ENCODE data around the gene TSEN54.

The TSEN54 gene

GRCh38 chr17:75488693-75489510, 27.4 kb upstream of the TSEN54 start:
- no peak overlapping the region for H3K4me3 ChIP-seq (ENCODE audit: low read length)
- TF ChIP-seq, protein P1, sequence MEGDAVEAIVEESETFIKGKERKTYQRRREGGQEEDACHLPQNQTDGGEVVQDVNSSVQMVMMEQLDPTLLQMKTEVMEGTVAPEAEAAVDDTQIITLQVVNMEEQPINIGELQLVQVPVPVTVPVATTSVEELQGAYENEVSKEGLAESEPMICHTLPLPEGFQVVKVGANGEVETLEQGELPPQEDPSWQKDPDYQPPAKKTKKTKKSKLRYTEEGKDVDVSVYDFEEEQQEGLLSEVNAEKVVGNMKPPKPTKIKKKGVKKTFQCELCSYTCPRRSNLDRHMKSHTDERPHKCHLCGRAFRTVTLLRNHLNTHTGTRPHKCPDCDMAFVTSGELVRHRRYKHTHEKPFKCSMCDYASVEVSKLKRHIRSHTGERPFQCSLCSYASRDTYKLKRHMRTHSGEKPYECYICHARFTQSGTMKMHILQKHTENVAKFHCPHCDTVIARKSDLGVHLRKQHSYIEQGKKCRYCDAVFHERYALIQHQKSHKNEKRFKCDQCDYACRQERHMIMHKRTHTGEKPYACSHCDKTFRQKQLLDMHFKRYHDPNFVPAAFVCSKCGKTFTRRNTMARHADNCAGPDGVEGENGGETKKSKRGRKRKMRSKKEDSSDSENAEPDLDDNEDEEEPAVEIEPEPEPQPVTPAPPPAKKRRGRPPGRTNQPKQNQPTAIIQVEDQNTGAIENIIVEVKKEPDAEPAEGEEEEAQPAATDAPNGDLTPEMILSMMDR (conservative IDR thresholded peaks at IDR 0.05; ENCODE audit: low read depth, low read length) = no peak
- no peak for DNase-seq (ENCODE audit: low read depth)

GRCh38 chr17:75489511-75489955, 26.8 kb upstream of the TSEN54 start:
- no peak for DNase-seq (ENCODE audit: low read depth)
- TF ChIP-seq, protein P1 (conservative IDR thresholded peaks at IDR 0.05; ENCODE audit: low read depth, low read length) = no peak
- no peak overlapping the region for H3K4me3 ChIP-seq (ENCODE audit: low read length)

GRCh38 chr17:75490173-75490743, 26.1 kb upstream of the TSEN54 start:
- TF ChIP-seq, protein P1 (conservative IDR thresholded peaks at IDR 0.05; ENCODE audit: low read depth, low read length) = no peak
- H3K4me3 ChIP-seq (ENCODE audit: low read length) = no peak overlapping the region
- no peak for DNase-seq (ENCODE audit: low read depth)

DNA sequence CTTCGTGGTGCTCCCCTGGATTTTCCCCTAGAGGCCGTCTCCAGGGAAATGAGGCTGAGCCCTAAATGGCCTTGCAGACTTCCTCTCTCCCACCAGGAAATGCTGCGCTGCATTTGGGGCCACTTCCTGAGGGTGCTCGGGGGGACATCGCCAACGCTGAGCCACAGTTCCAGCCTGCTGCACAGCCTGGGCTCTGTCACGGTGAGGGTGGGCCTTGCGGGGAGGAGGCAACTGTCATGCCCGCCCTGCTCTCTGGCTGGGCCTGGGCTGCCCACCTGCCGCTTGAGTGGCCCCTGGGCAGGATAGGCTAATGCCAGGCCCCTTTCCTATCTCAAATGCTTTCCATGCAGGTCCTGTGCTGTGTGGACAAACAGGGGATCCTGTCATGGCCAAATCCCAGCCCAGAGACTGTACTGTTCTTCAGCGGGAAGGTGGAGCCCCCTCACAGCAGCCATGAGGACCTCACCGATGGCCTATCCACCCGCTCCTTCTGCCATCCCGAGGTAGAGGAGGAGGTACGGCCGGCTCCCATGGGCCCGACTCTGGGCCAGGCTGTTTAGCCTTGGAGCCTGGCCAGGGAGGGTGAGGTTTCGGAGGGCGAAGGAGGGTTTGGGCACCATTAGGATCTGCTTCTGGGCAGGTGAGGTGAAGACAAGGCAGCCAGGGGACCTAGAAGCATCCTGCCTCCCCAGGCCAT, 25.2 kb upstream of the TSEN54 start:
- no peak for DNase-seq (ENCODE audit: low read depth)
- H3K4me3 ChIP-seq (ENCODE audit: low read length) = no peak overlapping the region
- TF ChIP-seq, protein P1 (conservative IDR thresholded peaks at IDR 0.05; ENCODE audit: low read depth, low read length) = no peak

DNA sequence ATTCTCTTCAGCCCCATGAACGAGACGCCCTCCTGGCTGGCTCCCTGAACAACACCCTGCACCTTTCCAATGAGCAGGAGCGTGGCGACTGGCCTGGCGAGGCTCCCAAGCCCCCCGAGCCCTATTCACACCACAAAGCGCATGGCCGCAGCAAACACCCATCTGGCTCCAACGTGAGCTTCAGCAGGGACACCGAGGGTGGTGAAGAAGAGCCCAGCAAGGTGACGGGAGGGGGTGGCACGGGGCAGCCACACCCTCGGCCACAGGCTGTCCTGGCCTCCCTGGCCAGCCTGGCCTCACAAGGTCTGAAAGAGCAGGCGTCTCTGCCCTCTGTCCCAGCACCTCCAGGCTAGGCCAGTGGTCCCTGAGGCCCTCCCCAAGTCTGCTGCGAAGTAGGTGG, 24.6 kb upstream of the TSEN54 start:
- TF ChIP-seq, protein P1 (conservative IDR thresholded peaks at IDR 0.05; ENCODE audit: low read depth, low read length) = no peak
- H3K4me3 ChIP-seq (ENCODE audit: low read length) = no peak overlapping the region

GRCh38 chr17:75492555-75493168, 23.7 kb upstream of the TSEN54 start:
- DNase-seq (ENCODE audit: low read depth) = no peak
- TF ChIP-seq, protein P1 (conservative IDR thresholded peaks at IDR 0.05; ENCODE audit: low read depth, low read length) = no peak
- no peak overlapping the region for H3K4me3 ChIP-seq (ENCODE audit: low read length)

More for the DNA sequence above, 24.6 kb upstream of the TSEN54 start:
- no peak for DNase-seq (ENCODE audit: low read depth)

Data from retinal pigment epithelial cell (primary cell).